T-helper 2 cell treated with Interferon-gamma antibody and Interleukin-4, amounts not matched to agents 5 μg/mL and 100 μg/mL, for 36 hours (primary cell): Measurements from ENCODE around the gene MT3.

Experiments used
- DNase-seq: peaks from one replicate; pipeline ENCODE4 v3.0.0; 2021; ENCODE audit warnings: low spot score
- H3K27ac Mint-ChIP-seq: one replicate; pipeline ENCODE4 v1.8.0; 2021; ENCODE audit warnings: mild to moderate bottlenecking, mixed read lengths
- H3K27me3 Mint-ChIP-seq: one replicate; pipeline ENCODE4 v1.8.0; 2021; ENCODE audit warnings: low read depth, mixed read lengths
- H3K36me3 Mint-ChIP-seq: one replicate; pipeline ENCODE4 v1.8.0; 2021; ENCODE audit warnings: low read depth, mixed read lengths
- H3K4me1 Mint-ChIP-seq: one replicate; pipeline ENCODE4 v1.8.0; 2021; ENCODE audit warnings: low read depth, mixed read lengths
- H3K4me3 Mint-ChIP-seq: one replicate; pipeline ENCODE4 v1.8.0; 2022; ENCODE audit warnings: mild to moderate bottlenecking, moderate library complexity, mixed read lengths
- H3K9me3 Mint-ChIP-seq: one replicate; pipeline ENCODE4 v1.8.0; 2021; ENCODE audit warnings: mixed read lengths

Gene MT3

DNA sequence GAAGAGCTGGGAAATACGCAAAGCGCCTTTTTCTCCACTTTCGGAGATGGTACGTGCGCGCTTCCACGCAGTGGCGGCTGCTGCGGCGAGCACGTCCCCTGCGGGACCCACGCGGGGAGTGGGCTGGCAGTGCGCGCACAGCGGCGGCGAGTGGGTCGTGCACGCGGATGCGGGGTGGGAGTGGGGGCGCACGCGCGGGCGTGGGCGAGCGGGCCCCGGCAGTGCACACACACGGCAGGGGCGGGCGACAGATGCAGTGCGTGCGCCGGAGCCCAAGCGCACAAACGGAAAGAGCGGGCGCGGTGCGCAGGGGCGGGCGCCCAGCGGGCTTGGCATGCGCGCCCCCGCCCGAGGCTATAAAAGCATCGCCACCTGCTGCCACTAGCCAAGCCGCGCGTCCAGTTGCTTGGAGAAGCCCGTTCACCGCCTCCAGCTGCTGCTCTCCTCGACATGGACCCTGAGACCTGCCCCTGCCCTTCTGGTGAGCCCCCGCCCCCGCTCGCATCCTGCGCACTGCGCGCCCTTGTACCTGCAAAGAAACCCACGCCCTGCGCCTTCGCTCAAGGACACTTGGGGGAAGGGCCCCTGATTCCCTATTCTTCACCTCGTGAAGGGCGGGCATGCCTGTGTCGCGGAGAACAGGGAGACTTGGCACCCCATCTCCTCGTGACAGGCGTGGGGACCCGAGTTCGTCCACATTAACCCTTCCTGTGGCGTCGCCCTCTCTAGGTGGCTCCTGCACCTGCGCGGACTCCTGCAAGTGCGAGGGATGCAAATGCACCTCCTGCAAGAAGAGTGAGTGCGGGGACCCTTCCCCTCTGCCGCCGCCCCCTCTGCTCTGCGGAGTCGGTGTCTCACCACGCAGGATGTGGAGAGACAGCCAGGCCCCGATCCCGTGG, at the start of gene MT3:
Gene MT3 (plus strand): TSS at position 388 of the 899 bp plus-strand sequence. CDS start 63 bp downstream, at position 451.
- H3K4me1 Mint-ChIP-seq, result peaks cover 19% of the 10 kb centered on the region
- H3K4me3 Mint-ChIP-seq, result peak within 1 kb of the TSS; percentile 87
- H3K36me3 Mint-ChIP-seq, result no peaks in the 10 kb centered on the region
- H3K27me3 Mint-ChIP-seq, result peaks cover 38% of the 10 kb centered on the region
- H3K9me3 Mint-ChIP-seq, result no peaks in the 10 kb centered on the region
- peak within 1 kb of the TSS; percentile 43 for H3K27ac Mint-ChIP-seq
- peak; percentile 38 for DNase-seq

DNA sequence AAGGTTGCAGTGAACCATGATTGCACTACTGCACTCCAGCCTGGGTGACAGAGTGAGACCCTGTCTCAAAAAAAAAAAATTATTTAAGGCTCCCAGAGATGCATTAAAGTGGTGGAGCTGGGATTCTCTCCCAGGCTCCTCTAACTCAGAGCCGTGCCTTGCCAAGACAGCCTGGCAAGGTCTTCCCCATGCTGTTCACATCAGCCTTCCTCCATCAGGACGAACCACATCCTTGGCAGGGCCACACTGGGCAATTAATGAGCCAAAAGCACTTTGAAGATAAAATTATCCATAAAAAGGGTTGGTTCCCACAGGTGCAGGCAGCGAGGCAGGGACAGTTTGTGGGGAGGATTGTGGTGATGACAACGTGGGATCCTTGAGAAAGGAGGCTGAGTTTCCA, 49.7 kb upstream of the MT3 start:
- no peak overlapping the region for H3K4me3 Mint-ChIP-seq
- no peaks in the 10 kb centered on the region for H3K4me1 Mint-ChIP-seq
- DNase-seq, result no peak
- H3K27ac Mint-ChIP-seq, result no peak overlapping the region
- no peaks in the 10 kb centered on the region for H3K36me3 Mint-ChIP-seq
- H3K9me3 Mint-ChIP-seq, result peaks cover 8% of the 10 kb centered on the region
- H3K27me3 Mint-ChIP-seq, result peaks cover 25% of the 10 kb centered on the region

DNA sequence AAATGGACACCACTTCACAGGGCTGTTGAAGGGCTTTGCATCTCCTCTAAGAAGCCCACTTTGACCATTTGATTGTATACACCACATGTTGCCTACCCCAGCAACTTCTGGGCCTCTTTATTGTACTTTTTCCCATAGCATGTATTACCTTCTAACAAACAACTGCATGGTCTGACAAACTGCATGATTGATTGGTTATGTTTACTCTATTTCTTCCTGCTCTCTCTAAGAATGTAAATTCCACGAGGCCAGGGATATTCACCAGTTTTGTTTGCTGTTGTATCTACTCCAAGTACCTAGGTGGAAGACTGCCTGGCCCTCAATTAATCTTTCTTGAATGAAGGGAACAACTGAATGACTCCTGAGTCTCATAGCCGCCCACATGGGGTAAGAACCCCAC, 47.3 kb upstream of the MT3 start:
- DNase-seq, result no peak
- Mint-ChIP-seq H3K27ac (no peak overlapping the region), H3K4me1 (no peaks in the 10 kb centered on the region), H3K27me3 (peaks cover 25% of the 10 kb centered on the region), H3K4me3 (no peak overlapping the region), H3K36me3 (no peaks in the 10 kb centered on the region), H3K9me3 (peaks cover 8% of the 10 kb centered on the region)

DNA sequence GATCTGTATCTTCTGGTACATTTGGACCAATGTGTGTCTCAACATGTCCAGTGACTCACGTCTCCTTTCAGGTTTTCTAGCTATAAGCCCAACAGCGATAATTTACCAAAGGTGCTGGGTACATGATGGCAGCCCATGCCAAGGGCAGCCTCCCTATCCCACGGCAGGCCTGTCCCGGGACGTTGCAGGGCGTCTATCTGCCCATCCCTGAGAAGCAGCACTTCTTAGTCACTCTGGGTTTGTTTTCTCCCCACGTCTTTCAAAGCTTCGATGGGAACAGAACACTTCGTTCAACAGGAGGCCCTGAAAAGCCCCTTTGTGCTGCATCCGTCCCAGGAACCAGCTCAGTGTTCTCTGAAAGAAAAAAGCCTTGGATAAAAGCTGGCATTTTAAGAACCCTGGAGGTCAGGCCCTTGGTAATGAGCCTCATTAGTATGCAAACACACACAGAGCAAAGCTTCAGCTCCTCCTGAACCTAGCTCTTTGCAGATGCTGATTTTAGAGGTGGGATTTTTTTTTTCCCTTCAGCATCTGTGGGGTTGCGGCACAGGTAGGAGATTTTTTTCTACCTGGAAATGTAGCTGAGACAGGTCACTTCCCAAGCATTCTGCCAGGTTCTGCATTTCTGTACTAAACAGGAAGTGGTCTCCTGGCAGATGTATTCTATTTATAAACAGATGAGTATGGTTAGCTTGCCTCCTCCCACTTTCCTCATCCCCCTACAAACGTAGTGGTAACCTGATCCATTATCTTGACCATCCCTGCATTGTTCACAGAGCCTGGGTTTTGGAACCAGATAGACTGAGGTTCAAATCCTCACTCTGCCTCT, 42.0 kb upstream of the MT3 start:
- H3K27ac Mint-ChIP-seq, result no peak overlapping the region

DNA sequence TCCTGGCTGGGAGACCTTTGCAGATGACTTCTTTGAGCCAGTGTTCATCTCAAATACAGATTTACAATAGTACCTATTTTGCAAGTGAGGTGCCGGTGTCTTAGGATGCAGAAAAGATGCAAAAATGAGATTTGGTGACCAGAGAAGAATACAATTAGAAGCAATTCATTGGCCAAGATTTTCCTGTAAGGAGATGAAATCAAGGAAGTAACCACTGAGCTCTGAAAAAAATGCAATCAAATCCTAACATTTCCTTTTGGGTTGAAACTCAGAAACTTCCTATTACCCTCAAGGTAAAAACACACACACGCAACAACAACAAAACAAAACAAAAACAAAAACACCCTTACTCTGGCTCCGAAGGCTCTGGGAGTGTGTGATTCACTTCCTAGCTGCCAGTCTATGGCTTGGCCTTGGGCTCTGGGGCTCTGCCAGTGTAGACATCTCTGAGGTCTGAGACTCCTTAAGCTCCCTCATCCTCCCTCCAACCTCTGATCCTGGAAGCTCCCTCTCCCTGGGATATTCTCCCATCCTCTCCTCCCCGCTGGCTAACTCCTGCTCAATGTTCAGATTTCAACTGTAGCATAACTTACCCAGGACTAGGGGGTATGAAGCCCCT, 41.3 kb upstream of the MT3 start:
- H3K9me3 Mint-ChIP-seq, result no peaks in the 10 kb centered on the region
- peaks cover 18% of the 10 kb centered on the region for H3K27me3 Mint-ChIP-seq
- no peaks in the 10 kb centered on the region for H3K36me3 Mint-ChIP-seq
- H3K4me3 Mint-ChIP-seq, result no peak overlapping the region
- H3K4me1 Mint-ChIP-seq, result peaks cover 11% of the 10 kb centered on the region
- no peak for DNase-seq
- H3K27ac Mint-ChIP-seq, result no peak overlapping the region

More for the DNA sequence above, 42.0 kb upstream of the MT3 start:
- H3K27me3 Mint-ChIP-seq, result peaks cover 18% of the 10 kb centered on the region
- H3K4me3 Mint-ChIP-seq, result no peak overlapping the region
- no peak for DNase-seq
- H3K4me1 Mint-ChIP-seq, result peaks cover 11% of the 10 kb centered on the region
- H3K9me3 Mint-ChIP-seq, result no peaks in the 10 kb centered on the region
- H3K36me3 Mint-ChIP-seq, result no peaks in the 10 kb centered on the region

DNA sequence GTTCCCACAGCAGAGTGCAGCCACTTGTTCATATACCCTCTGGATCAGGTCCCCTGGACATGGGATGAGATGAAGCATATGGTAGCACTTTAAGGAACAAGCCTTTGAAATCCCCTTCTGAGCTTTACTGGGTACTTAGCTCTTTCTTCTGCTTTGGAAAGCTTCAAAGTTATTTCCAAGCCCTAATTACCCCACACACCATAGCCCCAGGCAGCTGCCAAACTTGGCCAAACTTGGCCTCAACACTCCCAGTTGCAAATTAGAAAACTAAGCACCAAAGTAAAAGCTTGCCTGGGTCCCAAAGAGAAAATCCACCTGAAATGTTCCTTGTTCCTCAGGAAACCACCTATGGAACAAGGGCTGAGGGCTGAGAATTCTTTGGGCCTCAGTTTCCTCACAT, 40.2 kb upstream of the MT3 start:
- Mint-ChIP-seq H3K4me1 (peaks cover 11% of the 10 kb centered on the region), H3K27ac (no peak overlapping the region), H3K4me3 (no peak overlapping the region), H3K9me3 (no peaks in the 10 kb centered on the region), H3K36me3 (no peaks in the 10 kb centered on the region), H3K27me3 (peaks cover 21% of the 10 kb centered on the region)
- no peak for DNase-seq

DNA sequence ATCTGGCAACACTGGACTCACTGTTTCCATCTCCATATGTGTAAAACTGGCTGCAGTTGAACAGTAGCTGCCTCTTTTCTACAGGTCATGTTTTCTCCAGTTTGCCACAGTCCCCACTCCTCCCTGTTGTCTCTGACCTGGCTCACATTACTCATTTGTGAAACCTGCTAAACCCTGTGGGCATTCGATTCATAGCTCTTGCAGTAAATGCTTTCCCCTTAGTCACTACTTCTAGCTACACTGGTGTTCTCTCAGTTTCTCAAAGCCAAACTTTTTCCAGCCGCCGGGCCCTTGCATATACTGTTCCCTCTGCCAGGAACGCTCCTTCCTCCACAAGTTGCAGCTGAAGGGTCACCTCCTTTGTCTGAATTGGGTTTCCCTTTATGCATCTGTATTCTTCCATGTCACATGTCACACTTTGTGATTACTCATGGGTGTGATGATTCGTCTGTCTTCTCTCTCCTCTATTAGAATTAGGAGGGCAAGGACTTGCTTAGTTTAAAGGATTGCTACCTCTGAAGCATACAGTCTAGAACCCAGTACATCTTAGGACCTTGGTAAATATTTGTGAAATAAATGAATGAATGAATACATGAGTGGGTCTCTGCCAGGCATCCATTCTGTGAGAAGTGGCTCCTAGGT, 39.5 kb upstream of the MT3 start:
- H3K36me3 Mint-ChIP-seq, result no peaks in the 10 kb centered on the region
- H3K4me1 Mint-ChIP-seq, result peaks cover 11% of the 10 kb centered on the region
- no peak for DNase-seq
- no peak overlapping the region for H3K27ac Mint-ChIP-seq
- H3K4me3 Mint-ChIP-seq, result no peak overlapping the region
- H3K9me3 Mint-ChIP-seq, result no peaks in the 10 kb centered on the region
- peaks cover 18% of the 10 kb centered on the region for H3K27me3 Mint-ChIP-seq

DNA sequence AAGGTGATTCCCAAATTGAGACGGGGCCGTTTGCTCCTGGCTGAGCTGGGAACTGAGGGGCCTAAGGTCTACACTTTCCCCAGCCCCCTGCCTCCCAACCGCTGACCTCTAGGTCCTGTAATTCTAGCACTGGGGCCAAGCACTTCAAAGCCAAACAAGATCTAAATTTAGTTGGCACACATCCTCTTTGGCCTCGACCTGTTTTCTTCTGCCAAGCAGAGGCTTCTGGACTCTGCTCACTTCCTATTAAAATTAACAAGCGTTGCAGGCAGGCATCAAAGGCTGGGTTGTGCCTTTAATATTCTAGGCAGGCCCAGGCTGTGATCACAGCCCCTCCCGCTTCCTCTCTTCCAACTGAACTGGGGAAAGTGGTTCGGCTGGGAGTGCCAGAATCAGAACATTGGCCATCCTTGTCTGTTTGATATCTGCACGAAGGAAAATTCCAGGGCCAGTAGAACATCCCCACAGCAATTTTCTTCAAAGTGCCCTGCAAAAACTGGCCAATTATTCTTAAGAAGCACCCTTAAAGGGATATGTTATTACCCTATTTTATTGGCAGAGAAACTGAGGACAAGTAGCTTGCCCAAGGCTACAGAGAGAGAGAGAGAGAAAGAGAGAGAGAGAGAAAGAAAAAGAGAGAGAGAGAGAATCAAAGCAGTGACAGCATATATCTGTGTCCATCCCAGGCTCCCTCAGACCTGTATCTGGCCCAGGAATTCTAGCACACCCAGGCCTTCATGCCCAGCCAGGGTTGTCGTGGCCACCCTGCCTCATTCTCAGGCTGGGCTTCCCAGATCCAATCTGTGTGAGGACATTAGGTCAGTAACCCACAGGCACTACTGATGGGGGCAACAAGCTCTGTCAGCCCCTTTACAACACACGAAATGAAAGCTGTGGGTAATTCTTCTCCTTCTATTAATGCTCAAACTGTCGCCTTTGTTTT, 37.3 kb upstream of the MT3 start:
- H3K36me3 Mint-ChIP-seq, result no peaks in the 10 kb centered on the region
- DNase-seq, result no peak
- no peak overlapping the region for H3K4me3 Mint-ChIP-seq
- H3K9me3 Mint-ChIP-seq, result no peaks in the 10 kb centered on the region
- H3K4me1 Mint-ChIP-seq, result peaks cover 11% of the 10 kb centered on the region
- no peak overlapping the region for H3K27ac Mint-ChIP-seq
- H3K27me3 Mint-ChIP-seq, result peaks cover 22% of the 10 kb centered on the region

DNA sequence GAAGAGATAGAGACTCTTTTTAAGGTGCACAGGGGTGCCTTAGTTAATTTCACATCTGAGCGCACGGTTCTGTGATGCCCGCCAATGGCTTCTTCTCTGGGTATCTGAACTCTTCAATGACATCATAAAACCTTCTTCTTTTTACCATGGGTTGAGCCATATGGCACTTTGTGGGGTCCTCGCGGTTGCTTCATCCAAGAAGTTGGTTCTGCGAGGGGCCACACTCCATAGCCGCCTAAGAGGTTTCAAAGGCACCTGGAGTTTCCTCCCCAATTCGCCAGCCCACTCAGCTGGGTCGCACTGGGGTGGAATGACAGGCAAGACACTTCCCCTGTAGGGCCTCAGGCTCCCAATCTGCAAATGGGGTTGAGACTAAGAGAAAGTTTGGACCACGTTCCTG, 34.9 kb upstream of the MT3 start:
- Mint-ChIP-seq H3K9me3 (no peaks in the 10 kb centered on the region), H3K4me1 (peaks cover 3% of the 10 kb centered on the region), H3K4me3 (no peak overlapping the region), H3K27me3 (peaks cover 33% of the 10 kb centered on the region), H3K27ac (no peak overlapping the region), H3K36me3 (no peaks in the 10 kb centered on the region)
- DNase-seq, result no peak

DNA sequence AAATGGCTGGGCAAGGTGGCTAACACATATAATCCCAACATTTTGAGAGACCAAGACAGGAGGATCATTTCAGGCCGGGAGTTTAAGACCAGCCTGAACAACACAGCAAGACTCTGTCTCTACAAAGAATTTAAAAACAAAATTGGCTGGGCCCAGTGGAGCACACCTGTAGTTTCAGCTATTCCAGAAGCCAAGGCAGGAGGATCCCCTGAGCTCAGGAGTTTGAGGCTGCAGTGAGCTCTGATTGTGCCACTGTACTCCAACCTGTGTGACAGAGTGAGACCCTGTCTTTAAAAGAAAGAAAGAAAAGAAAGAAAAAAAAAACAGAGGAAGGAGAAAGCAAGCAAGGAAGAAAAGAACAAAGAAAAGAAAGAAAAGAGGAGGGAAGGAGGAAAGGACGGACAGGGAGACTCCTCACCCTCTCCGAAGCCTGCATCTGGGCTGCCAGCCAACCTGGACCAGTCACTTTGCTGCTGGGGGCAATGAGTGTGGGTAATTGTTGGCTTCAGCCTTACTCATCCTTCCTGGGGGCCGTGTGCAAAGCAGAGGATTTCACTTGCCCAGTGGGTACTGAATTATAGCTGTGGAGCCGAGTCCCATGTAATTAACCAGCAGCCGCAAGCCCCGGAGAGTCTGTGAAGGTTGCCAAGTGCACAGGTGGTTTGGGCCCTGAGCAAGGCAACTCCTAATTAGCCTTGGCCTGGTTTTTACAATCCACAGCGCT, 31.1 kb upstream of the MT3 start:
- Mint-ChIP-seq H3K27me3 (peaks cover 33% of the 10 kb centered on the region), H3K4me3 (no peak overlapping the region), H3K27ac (peak overlapping the region; percentile 12), H3K9me3 (no peaks in the 10 kb centered on the region), H3K36me3 (no peaks in the 10 kb centered on the region), H3K4me1 (no peaks in the 10 kb centered on the region)
- DNase-seq, result no peak

DNA sequence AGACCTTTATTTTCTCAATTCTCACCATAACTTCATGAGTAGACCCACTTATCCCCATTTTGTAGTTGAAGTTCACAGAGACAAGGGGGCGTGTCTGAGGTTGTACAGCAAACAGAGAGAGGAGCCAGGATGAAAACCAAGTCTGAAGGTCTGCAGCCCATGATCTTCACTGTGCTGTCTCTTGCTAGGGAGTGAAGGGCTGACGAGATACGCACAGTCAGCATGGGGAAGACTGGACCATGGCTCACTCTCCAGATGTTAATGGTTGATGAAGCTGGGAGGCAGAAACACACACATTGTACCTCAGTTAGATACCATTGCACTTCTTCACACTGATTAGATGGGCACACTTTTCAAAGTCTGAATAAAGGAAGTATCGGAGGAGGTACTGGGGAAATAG, 30.2 kb upstream of the MT3 start:
- H3K4me1 Mint-ChIP-seq, result no peaks in the 10 kb centered on the region
- H3K27ac Mint-ChIP-seq, result no peak overlapping the region
- no peak for DNase-seq
- H3K36me3 Mint-ChIP-seq, result no peaks in the 10 kb centered on the region
- no peak overlapping the region for H3K4me3 Mint-ChIP-seq
- H3K9me3 Mint-ChIP-seq, result no peaks in the 10 kb centered on the region
- H3K27me3 Mint-ChIP-seq, result peaks cover 28% of the 10 kb centered on the region

DNA sequence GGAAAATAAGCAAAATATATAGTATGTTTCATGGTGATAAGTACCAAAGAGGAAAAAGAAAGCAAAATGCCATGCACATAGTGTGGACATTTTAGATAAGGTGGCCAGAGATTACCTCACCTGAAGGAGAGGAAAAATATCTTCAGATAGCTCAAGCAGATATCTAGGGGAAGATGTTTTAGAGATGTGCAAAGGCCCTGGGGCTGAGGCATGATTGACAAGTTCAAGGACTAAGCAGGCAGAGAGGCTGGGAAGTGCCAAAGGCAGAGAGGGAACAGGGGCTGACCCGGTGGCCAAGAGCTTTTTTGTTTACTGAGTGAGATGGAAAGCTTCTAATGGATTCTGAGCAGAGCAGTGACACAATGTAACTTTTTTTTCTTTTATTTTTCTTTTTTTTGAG, 28.9 kb upstream of the MT3 start:
- no peak overlapping the region for H3K27ac Mint-ChIP-seq
- peaks cover 28% of the 10 kb centered on the region for H3K27me3 Mint-ChIP-seq
- no peaks in the 10 kb centered on the region for H3K4me1 Mint-ChIP-seq
- no peaks in the 10 kb centered on the region for H3K36me3 Mint-ChIP-seq
- DNase-seq, result no peak
- no peaks in the 10 kb centered on the region for H3K9me3 Mint-ChIP-seq
- H3K4me3 Mint-ChIP-seq, result no peak overlapping the region
